ENCODE measurements around the gene PSME1.

DNA sequence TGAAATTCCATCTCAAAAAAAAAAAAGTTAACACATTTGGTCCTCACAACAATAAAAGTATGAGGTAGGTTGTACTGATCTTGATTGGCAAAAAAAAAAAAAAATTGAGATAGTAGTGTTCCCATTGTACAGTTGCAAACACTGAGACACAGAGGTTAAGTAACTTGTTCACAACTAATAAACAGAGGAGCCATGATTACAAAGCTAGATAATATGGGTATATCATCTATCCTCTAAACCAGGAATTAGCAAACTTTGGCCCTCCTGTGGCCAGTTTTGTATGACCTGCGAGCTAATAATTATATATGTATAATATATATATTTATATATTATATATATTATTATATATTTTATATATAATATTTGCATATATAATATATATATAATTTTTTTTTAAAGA lies 2.3 kb upstream of the PSME1 start:
- TF ChIP-seq, protein P1, sequence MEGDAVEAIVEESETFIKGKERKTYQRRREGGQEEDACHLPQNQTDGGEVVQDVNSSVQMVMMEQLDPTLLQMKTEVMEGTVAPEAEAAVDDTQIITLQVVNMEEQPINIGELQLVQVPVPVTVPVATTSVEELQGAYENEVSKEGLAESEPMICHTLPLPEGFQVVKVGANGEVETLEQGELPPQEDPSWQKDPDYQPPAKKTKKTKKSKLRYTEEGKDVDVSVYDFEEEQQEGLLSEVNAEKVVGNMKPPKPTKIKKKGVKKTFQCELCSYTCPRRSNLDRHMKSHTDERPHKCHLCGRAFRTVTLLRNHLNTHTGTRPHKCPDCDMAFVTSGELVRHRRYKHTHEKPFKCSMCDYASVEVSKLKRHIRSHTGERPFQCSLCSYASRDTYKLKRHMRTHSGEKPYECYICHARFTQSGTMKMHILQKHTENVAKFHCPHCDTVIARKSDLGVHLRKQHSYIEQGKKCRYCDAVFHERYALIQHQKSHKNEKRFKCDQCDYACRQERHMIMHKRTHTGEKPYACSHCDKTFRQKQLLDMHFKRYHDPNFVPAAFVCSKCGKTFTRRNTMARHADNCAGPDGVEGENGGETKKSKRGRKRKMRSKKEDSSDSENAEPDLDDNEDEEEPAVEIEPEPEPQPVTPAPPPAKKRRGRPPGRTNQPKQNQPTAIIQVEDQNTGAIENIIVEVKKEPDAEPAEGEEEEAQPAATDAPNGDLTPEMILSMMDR (IDR thresholded peaks at IDR 0.05), result no peak
- TF ChIP-seq POLR2A (IDR thresholded peaks at IDR 0.05), result no peak
